Uterus (tissue), 2 donors: Measurements from ENCODE around the gene CALCA.

Experiments
- CTCF ChIP-seq, 4 experiments: fragments of 200-600 bp in 2 of 4; fragments of 450-650 bp in 2 of 4; sonication (generic) in 2 of 4; IDR thresholded peaks; one replicate each; pipeline ENCODE4 v1.5.1; 2016 to 2019; ENCODE audit warnings: antibody characterized with exemption in 4 of 4, mild to moderate bottlenecking in 2 of 4, moderate library complexity in 1 of 4
- POLR2A ChIP-seq, 2 donors: fragments of 450-650 bp; IDR thresholded peaks; one replicate each; pipeline ENCODE4 v1.6.1; 2016; ENCODE audit warnings: antibody characterized with exemption in 2 of 2, mild to moderate bottlenecking in 1 of 2, moderate library complexity in 1 of 2

- TF ChIP-seq CTCF (IDR thresholded peaks at IDR 0.05): no peak
- TF ChIP-seq POLR2A (IDR thresholded peaks at IDR 0.05): no peak
Measured at GRCh38 chr11:14927146-14927545, 45.0 kb downstream of the CALCA start.
